ENCODE data around the gene HOATZ.

GRCh38 chr11:111515591-111515990, 1.0 kb downstream of the HOATZ start:
- TF ChIP-seq CTCF (optimal IDR thresholded peaks at IDR 0.05 in 1 of 3, IDR thresholded peaks at IDR 0.05 in 1 of 3, conservative IDR thresholded peaks at IDR 0.05 in 1 of 3; ENCODE audit: extremely low read depth in 1 of 3, insufficient read depth in 2 of 3, low read length in 3 of 3), result no peak
- TF ChIP-seq EZH2 (IDR thresholded peaks at IDR 0.05; ENCODE audit: low read length), result no peak
